IMR-90 (cell line): ENCODE results near the gene CYP24A1. TPM values are rescaled to one million over a fixed set of nuclear protein-coding genes. Genes with fewer than 3 reads are reported as not detected.
A peak's percentile ranks its signal among the peaks of the same experiment; 100 is the strongest.

Experiments used
- ATAC-seq: fragments of 200-7000 bp; cut with Tn5 transposase; 2 replicates; pipeline ENCODE4 v1.9.1; 2020; ENCODE audit warnings: low read depth, mild to moderate bottlenecking, moderate library complexity
- BruUV-seq: library from RNA; stranded (reverse); fragments of 400-500 nt; replicated peaks from 2 replicates; lab custom pipeline; 2021; lab: Mats Ljungman, UMichigan
- CTCF ChIA-PET: fragments of 300-600 bp; formaldehyde crosslinking; extraction: SDS; loops from one replicate; lab custom pipeline; 2021; ENCODE audit warnings: antibody characterized with exemption; lab: Yijun Ruan, JAX
- POLR2A ChIA-PET: fragments of 300-600 bp; sonication (Branson Sonifier 250); formaldehyde crosslinking; loops from one replicate; lab custom pipeline; 2022; ENCODE audit warnings: antibody characterized with exemption; ENCODE audit not compliant: unreplicated experiment; lab: Charles Lee
- DNase-seq: peaks from one replicate; pipeline ENCODE4 v3.0.0; 2013
- H2AFZ ChIP-seq: replicated peaks from 2 replicates; pipeline ENCODE3; 2013; ENCODE audit warnings: low read length, mild to moderate bottlenecking; ENCODE audit not compliant: poor library complexity
- H2AK5ac ChIP-seq: 2 replicates; pipeline ENCODE4 v1.6.1; 2013; ENCODE audit warnings: low read depth, low read length, inconsistent platforms
- H2AK9ac ChIP-seq: replicated peaks from 2 replicates; pipeline ENCODE3; 2013; ENCODE audit warnings: mild to moderate bottlenecking, low read depth, low read length, moderate library complexity; ENCODE audit not compliant: poor library complexity
- H2BK120ac ChIP-seq: 2 replicates; pipeline ENCODE4 v1.6.1; 2013; ENCODE audit warnings: low read depth, low read length, inconsistent platforms
- H2BK15ac ChIP-seq: 3 replicates; pipeline ENCODE4 v1.6.1; 2013; ENCODE audit warnings: low read depth, low read length, inconsistent platforms
- H2BK20ac ChIP-seq: 2 replicates; pipeline ENCODE4 v1.6.1; 2013; ENCODE audit warnings: low read depth, mild to moderate bottlenecking, inconsistent platforms, low read length, moderate library complexity
- H2BK5ac ChIP-seq: 2 replicates; pipeline ENCODE4 v1.6.1; 2013; ENCODE audit warnings: mild to moderate bottlenecking, low read depth, low read length, inconsistent platforms; ENCODE audit not compliant: poor library complexity, severe bottlenecking
- H3K14ac ChIP-seq: replicated peaks from 2 replicates; pipeline ENCODE4 v1.6.1; 2013; ENCODE audit warnings: low read depth, low read length, inconsistent platforms
- H3K18ac ChIP-seq: 2 replicates; pipeline ENCODE4 v1.6.1; 2013; ENCODE audit warnings: low read depth, low read length, control low read depth
- H3K23ac ChIP-seq: 2 replicates; pipeline ENCODE4 v1.6.1; 2013; ENCODE audit warnings: low read depth, low read length, inconsistent platforms
- H3K27ac ChIP-seq: 2 replicates; pipeline ENCODE4 v1.5.1; 2013; ENCODE audit warnings: mild to moderate bottlenecking, control low read depth, low read length; ENCODE audit not compliant: insufficient read depth
- H3K27me3 ChIP-seq: 2 replicates; pipeline ENCODE4 v1.6.1; 2013; ENCODE audit warnings: low read length; ENCODE audit not compliant: control insufficient read depth, insufficient read depth
- H3K36me3 ChIP-seq: 2 replicates; pipeline ENCODE4 v1.6.1; 2013; ENCODE audit warnings: low read length, mixed read lengths; ENCODE audit not compliant: control insufficient read depth, insufficient read depth
- H3K4ac ChIP-seq: 2 replicates; pipeline ENCODE4 v1.6.1; 2013; ENCODE audit warnings: low read depth, low read length, inconsistent platforms
- H3K4me1 ChIP-seq: 2 replicates; pipeline ENCODE4 v1.6.1; 2013; ENCODE audit warnings: low read length, mixed read lengths; ENCODE audit not compliant: control insufficient read depth, insufficient read depth
- H3K4me2 ChIP-seq: 2 replicates; pipeline ENCODE4 v1.6.1; 2013; ENCODE audit warnings: low read depth, mild to moderate bottlenecking, control low read depth, low read length, moderate library complexity
- H3K4me3 ChIP-seq: 2 replicates; pipeline ENCODE4 v1.5.1; 2013; ENCODE audit warnings: low read depth, mild to moderate bottlenecking, control low read depth, low read length, moderate library complexity; ENCODE audit not compliant: insufficient read depth
- H3K56ac ChIP-seq: 2 replicates; pipeline ENCODE4 v1.6.1; 2013; ENCODE audit warnings: low read length, inconsistent platforms; ENCODE audit not compliant: insufficient read depth; ENCODE audit errors: extremely low read depth
- H3K79me1 ChIP-seq, 2 experiments: 2 replicates each; pipeline ENCODE4 v1.6.1; 2013; ENCODE audit warnings: low read length in 2 of 2, inconsistent platforms in 1 of 2, low read depth in 1 of 2
- H3K9ac ChIP-seq: 2 replicates; pipeline ENCODE4 v1.6.1; 2013; ENCODE audit warnings: low read depth, low read length, control low read depth
- H3K9me1 ChIP-seq: 2 replicates; pipeline ENCODE4 v1.6.1; 2013; ENCODE audit warnings: low read length, inconsistent platforms; ENCODE audit not compliant: insufficient read depth
- H3K9me3 ChIP-seq: 2 replicates; pipeline ENCODE4 v1.6.1; 2013; ENCODE audit warnings: low read length; ENCODE audit not compliant: control insufficient read depth, insufficient read depth
- H4K20me1 ChIP-seq: 2 replicates; pipeline ENCODE4 v1.6.1; 2013; ENCODE audit warnings: low read length, inconsistent platforms; ENCODE audit not compliant: insufficient read depth
- H4K5ac ChIP-seq: 2 replicates; pipeline ENCODE4 v1.6.1; 2013; ENCODE audit warnings: mild to moderate bottlenecking, low read depth, low read length, control low read depth
- H4K8ac ChIP-seq, 2 experiments: 2 replicates each; pipeline ENCODE4 v1.6.1; 2013; ENCODE audit warnings: low read depth in 2 of 2, low read length in 2 of 2, control low read depth in 1 of 2, inconsistent platforms in 1 of 2
- H4K91ac ChIP-seq: 2 replicates; pipeline ENCODE4 v1.6.1; 2013; ENCODE audit warnings: low read depth, low read length, inconsistent platforms; ENCODE audit not compliant: insufficient read depth
- FOS ChIP-seq: fragments of 150-350 bp; IDR thresholded peaks from 2 replicates; pipeline ENCODE4 v1.6.1; 2016; ENCODE audit warnings: low read depth, low read length
- MAFK ChIP-seq: IDR thresholded peaks from 2 replicates; pipeline ENCODE4 v1.6.1; 2012; ENCODE audit warnings: low read depth, low read length, improper control_type of control experiment
- MAZ ChIP-seq: IDR thresholded peaks from 2 replicates; pipeline ENCODE4 v1.6.1; 2012; ENCODE audit warnings: low read depth, mild to moderate bottlenecking, low read length, improper control_type of control experiment, moderate library complexity, borderline replicate concordance
- MXI1 ChIP-seq: IDR thresholded peaks from 2 replicates; pipeline ENCODE4 v1.6.1; 2012; ENCODE audit warnings: low read depth, mild to moderate bottlenecking, low read length, moderate library complexity, borderline replicate concordance
- RCOR1 ChIP-seq: IDR thresholded peaks from 2 replicates; pipeline ENCODE4 v1.6.1; 2012; ENCODE audit warnings: mild to moderate bottlenecking, low read length, improper control_type of control experiment; ENCODE audit not compliant: insufficient replicate concordance
- RFX5 ChIP-seq: IDR thresholded peaks from 2 replicates; pipeline ENCODE4 v1.8.0; 2012; ENCODE audit warnings: low read depth, mild to moderate bottlenecking, low read length, moderate library complexity
- WGBS, 2 experiments: methylation state at CpG; one replicate each; pipeline versions ENCODE4 v1.1.5 to v1.1.7; 2013; ENCODE audit warnings: missing lambda C conversion rate in 2 of 2; ENCODE audit not compliant: insufficient read length in 1 of 2; ENCODE audit errors: extremely low coverage in 2 of 2; 5-methylcytosine and 5-hydroxymethylcytosine counted together
- dilution Hi-C: fragments of 300-500 bp; cut with HindIII; formaldehyde crosslinking; loops from one replicate; pipeline ENCODE4 v1.14.3; 2018; ENCODE audit warnings: low sequenced_read_pairs; ENCODE audit not compliant: unreplicated experiment
- in situ Hi-C: fragments of 300-500 bp; cut with MboI; formaldehyde crosslinking; loops from 3 replicates; pipeline ENCODE4 v1.14.3; 2019; ENCODE audit warnings: low sequenced_read_pairs, inconsistent platforms, mixed read lengths
- intact Hi-C: fragments of 100-400 bp; cut with micrococcal nuclease; formaldehyde crosslinking; loops from 2 replicates; pipeline ENCODE4 v1.10.0; 2022
- polyA plus RNA-seq, 3 experiments: library from polyadenylated mRNA; depleted of rRNA; stranded (reverse); fragments of >200 nt; gene quantifications; 2 replicates each; pipeline ENCODE4 v1.2.3, GENCODE V29; 2012; ENCODE audit warnings: low replicate concordance in 1 of 3
- total RNA-seq: library from RNA; depleted of rRNA; stranded (reverse); fragments of >200 nt; gene quantifications from 2 replicates; pipeline ENCODE4 v1.2.3, GENCODE V29; 2012
- TF ChIP-seq, protein P1 (sequence below): fragments of 150-350 bp; IDR thresholded peaks from 2 replicates; pipeline ENCODE4 v1.6.1; 2016; ENCODE audit warnings: low read depth, mild to moderate bottlenecking, low read length, moderate library complexity, borderline replicate concordance

Gene CYP24A1
- total and polyA plus RNA-seq, 2 of the 4 experiments (the other 2 are of a cell fraction): not detected

GRCh38 chr20:54134445-54135220 lies 39.2 kb downstream of the CYP24A1 start:
- peak; percentile 82 for DNase-seq
- Histone ChIP-seq H3K36me3 (no peaks in the 10 kb centered on the region), H3K27ac (no peak overlapping the region; the same call in 1 of the 2 replicates), H3K4ac (peak overlapping the region; percentile 41), H2AK5ac (peak overlapping the region; percentile 42; the same call in 1 of the 2 replicates), H3K23ac (0 out of 2 replicates have a peak overlapping the region, but pooled peaks have one; percentile 36), H3K4me1 (peaks cover 13% of the 10 kb centered on the region), H2AK9ac (no peak overlapping the region), H2AFZ (no peak overlapping the region), H3K9me3 (no peaks in the 10 kb centered on the region), H4K8ac (peak overlapping the region in 1 of 2 experiments; percentile 41; a peak in 1 of 4 replicates), H2BK20ac (peak overlapping the region; percentile 22), H3K27me3 (no peaks in the 10 kb centered on the region), H3K79me1 (no peaks in the 10 kb centered on the region), H2BK15ac (peak overlapping the region; percentile 92), H3K4me2 (no peak overlapping the region), H3K56ac (no peak overlapping the region), H4K5ac (0 out of 2 replicates have a peak overlapping the region, but pooled peaks have one; percentile 5), H3K18ac (peak overlapping the region; percentile 32; the same call in 1 of the 2 replicates), H3K4me3 (no peak overlapping the region), H4K20me1 (no peaks in the 10 kb centered on the region; the same call in 1 of the 2 replicates), H3K9me1 (peaks cover 11% of the 10 kb centered on the region), H2BK5ac (peak overlapping the region; percentile 92), H4K91ac (no peak overlapping the region; the same call in 1 of the 2 replicates), H3K9ac (no peak overlapping the region), H2BK120ac (peak overlapping the region; percentile 49; the same call in 1 of the 2 replicates), H3K14ac (peak overlapping the region; percentile 10; the same call in 1 of the 2 replicates)
- intact Hi-C loops: loop anchor here (10.0 kb wide), 1 partner anchor 210 kb away; no protein-coding TSS in a partner anchor
- CTCF ChIA-PET: interaction anchor here (1.0 to 1.7 kb wide), 2 partner anchors 9 to 31 kb away, joined by 3 to 8 read pairs; no protein-coding TSS in a partner anchor
- dilution Hi-C loops: no loop called here
- in situ Hi-C loops: no loop called here
- ATAC-seq: no peak
- BruUV-seq: no TSS peak
- TF ChIP-seq RFX5 (no peak), RCOR1 (no peak), FOS (no peak), MXI1 (no peak), MAFK (no peak), MAZ (no peak)
- TF ChIP-seq, protein P1, sequence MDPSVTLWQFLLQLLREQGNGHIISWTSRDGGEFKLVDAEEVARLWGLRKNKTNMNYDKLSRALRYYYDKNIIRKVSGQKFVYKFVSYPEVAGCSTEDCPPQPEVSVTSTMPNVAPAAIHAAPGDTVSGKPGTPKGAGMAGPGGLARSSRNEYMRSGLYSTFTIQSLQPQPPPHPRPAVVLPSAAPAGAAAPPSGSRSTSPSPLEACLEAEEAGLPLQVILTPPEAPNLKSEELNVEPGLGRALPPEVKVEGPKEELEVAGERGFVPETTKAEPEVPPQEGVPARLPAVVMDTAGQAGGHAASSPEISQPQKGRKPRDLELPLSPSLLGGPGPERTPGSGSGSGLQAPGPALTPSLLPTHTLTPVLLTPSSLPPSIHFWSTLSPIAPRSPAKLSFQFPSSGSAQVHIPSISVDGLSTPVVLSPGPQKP: no peak
- POLR2A ChIA-PET: no interaction called here
- WGBS, 2 experiments: 83% methylated on average over 2 of the region's 2 CpGs; no CpG with 5 or more reads in 1 of the 2 experiments
